ENCODE results near the gene TTC5.

DNA sequence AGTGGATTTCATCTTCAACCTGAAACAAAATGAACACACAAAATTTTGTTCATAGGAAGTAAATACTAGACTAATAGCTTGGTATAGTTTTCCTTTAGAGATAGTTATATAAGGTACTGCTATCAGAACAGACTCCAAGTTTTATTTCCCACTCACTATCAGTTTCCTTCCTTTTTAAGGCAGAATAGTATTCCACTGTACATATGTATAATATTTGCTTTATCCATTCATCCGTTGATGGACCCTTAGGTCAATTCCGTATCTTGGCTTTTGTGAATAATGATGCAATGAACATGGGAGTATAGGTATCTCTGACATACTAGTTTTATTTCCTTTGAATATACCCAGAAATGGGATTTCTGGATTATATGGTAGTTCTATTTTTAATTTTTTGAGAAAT, 23.6 kb upstream of the TTC5 start:
- TF ChIP-seq, protein P1, sequence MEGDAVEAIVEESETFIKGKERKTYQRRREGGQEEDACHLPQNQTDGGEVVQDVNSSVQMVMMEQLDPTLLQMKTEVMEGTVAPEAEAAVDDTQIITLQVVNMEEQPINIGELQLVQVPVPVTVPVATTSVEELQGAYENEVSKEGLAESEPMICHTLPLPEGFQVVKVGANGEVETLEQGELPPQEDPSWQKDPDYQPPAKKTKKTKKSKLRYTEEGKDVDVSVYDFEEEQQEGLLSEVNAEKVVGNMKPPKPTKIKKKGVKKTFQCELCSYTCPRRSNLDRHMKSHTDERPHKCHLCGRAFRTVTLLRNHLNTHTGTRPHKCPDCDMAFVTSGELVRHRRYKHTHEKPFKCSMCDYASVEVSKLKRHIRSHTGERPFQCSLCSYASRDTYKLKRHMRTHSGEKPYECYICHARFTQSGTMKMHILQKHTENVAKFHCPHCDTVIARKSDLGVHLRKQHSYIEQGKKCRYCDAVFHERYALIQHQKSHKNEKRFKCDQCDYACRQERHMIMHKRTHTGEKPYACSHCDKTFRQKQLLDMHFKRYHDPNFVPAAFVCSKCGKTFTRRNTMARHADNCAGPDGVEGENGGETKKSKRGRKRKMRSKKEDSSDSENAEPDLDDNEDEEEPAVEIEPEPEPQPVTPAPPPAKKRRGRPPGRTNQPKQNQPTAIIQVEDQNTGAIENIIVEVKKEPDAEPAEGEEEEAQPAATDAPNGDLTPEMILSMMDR (IDR thresholded peaks at IDR 0.05; ENCODE audit: insufficient read depth, low read length, poor library complexity, severe bottlenecking), result no peak
- TF ChIP-seq EZH2phosphoT487 (conservative IDR thresholded peaks at IDR 0.05; ENCODE audit: low read length), result no peak
